WTC11 (cell line): ENCODE data around the gene CACNB1.

Experiments
- FOXK1 ChIP-seq: sonication (generic); formaldehyde crosslinking; IDR thresholded peaks from 2 replicates; pipeline ENCODE4 v1.8.0; 2022; ENCODE audit warnings: mild to moderate bottlenecking, moderate library complexity, missing genetic modification reagents
- TF ChIP-seq, protein P1 (sequence below): sonication (generic); formaldehyde crosslinking; IDR thresholded peaks from 2 replicates; pipeline ENCODE4 v1.8.1; 2023; ENCODE audit warnings: mild to moderate bottlenecking, missing genetic modification reagents, moderate library complexity
- TF ChIP-seq, protein P2 (sequence below): fragments of 250-450 bp; sonication (Bioruptor Pico); IDR thresholded peaks from 2 replicates; pipeline ENCODE4 v1.9.0; 2021; ENCODE audit warnings: mild to moderate bottlenecking
- TF ChIP-seq, protein P3 (sequence below): sonication (generic); formaldehyde crosslinking; IDR thresholded peaks from 2 replicates; pipeline ENCODE4 v1.8.1; 2022; ENCODE audit warnings: missing genetic modification reagents, borderline replicate concordance

DNA sequence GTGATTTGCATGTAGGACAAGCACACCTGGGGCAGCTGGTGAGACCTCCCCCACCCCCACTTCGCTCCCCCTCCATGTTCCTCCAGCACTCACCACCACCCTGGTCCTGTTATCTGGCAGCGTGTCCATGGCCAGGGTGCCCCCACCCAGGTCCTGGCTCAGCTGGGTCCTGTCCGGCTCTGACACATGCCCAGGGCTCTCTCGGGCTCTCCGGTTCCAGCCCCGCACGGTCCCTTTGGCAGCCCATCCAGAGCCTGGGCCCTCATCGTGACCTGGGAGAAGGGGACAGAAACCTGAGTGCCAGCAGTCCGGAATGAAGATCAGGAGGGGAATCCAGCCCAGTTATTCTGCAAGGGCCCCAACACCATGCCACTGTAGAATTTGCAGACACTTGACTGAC, 57.9 kb downstream of the CACNB1 start:
- no peak for TF ChIP-seq FOXK1 (CRISPR knock-in tag)
- TF ChIP-seq, protein P1, sequence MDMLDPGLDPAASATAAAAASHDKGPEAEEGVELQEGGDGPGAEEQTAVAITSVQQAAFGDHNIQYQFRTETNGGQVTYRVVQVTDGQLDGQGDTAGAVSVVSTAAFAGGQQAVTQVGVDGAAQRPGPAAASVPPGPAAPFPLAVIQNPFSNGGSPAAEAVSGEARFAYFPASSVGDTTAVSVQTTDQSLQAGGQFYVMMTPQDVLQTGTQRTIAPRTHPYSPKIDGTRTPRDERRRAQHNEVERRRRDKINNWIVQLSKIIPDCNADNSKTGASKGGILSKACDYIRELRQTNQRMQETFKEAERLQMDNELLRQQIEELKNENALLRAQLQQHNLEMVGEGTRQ (CRISPR knock-in tag): no peak
- TF ChIP-seq, protein P2, sequence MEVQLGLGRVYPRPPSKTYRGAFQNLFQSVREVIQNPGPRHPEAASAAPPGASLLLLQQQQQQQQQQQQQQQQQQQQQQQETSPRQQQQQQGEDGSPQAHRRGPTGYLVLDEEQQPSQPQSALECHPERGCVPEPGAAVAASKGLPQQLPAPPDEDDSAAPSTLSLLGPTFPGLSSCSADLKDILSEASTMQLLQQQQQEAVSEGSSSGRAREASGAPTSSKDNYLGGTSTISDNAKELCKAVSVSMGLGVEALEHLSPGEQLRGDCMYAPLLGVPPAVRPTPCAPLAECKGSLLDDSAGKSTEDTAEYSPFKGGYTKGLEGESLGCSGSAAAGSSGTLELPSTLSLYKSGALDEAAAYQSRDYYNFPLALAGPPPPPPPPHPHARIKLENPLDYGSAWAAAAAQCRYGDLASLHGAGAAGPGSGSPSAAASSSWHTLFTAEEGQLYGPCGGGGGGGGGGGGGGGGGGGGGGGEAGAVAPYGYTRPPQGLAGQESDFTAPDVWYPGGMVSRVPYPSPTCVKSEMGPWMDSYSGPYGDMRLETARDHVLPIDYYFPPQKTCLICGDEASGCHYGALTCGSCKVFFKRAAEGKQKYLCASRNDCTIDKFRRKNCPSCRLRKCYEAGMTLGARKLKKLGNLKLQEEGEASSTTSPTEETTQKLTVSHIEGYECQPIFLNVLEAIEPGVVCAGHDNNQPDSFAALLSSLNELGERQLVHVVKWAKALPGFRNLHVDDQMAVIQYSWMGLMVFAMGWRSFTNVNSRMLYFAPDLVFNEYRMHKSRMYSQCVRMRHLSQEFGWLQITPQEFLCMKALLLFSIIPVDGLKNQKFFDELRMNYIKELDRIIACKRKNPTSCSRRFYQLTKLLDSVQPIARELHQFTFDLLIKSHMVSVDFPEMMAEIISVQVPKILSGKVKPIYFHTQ: no peak
- TF ChIP-seq, protein P3, sequence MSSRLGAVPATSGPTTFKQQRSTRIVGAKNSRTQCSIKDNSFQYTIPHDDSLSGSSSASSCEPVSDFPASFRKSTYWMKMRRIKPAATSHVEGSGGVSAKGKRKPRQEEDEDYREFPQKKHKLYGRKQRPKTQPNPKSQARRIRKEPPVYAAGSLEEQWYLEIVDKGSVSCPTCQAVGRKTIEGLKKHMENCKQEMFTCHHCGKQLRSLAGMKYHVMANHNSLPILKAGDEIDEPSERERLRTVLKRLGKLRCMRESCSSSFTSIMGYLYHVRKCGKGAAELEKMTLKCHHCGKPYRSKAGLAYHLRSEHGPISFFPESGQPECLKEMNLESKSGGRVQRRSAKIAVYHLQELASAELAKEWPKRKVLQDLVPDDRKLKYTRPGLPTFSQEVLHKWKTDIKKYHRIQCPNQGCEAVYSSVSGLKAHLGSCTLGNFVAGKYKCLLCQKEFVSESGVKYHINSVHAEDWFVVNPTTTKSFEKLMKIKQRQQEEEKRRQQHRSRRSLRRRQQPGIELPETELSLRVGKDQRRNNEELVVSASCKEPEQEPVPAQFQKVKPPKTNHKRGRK (CRISPR knock-in tag): no peak
